HG03432 (cell line): ENCODE data around the gene MED29.
A peak's percentile ranks its signal among the peaks of the same experiment; 100 is the strongest.

ENCODE experiments used
- ATAC-seq: cut with Tn5 transposase; IDR thresholded peaks from one replicate; pipeline ENCODE4 v1.9.1; 2021; ENCODE audit warnings: mild to moderate bottlenecking, moderate library complexity; ENCODE audit not compliant: unreplicated experiment

The MED29 gene

GRCh38 chr19:39390751-39391437, at the start of gene MED29, which contains the start of gene PAF1:
TSS of gene MED29 (plus strand) at chr19:39391378. CDS start at chr19:39391423, 45 bp downstream.
TSS of gene PAF1 (minus strand) at chr19:39391106. CDS start at chr19:39390864, 242 bp downstream.
- peak; percentile 86 for ATAC-seq

- peak; percentile 87 for ATAC-seq
Measured at GRCh38 chr19:39341719-39342604, 49.2 kb upstream of the MED29 start, which contains the start of gene SAMD4B. TSS of gene SAMD4B (plus strand) at chr19:39342421. CDS start at chr19:39356894, 14,473 bp downstream.

- no peak for ATAC-seq
Measured at GRCh38 chr19:39342647-39343305, 48.4 kb upstream of the MED29 start.

- ATAC-seq, result no peak
Measured at GRCh38 chr19:39345956-39346355, 45.2 kb upstream of the MED29 start.

GRCh38 chr19:39347332-39348164, 43.6 kb upstream of the MED29 start:
- ATAC-seq, result no peak

GRCh38 chr19:39349326-39349725, 41.9 kb upstream of the MED29 start:
- no peak for ATAC-seq

GRCh38 chr19:39350156-39350555, 41.0 kb upstream of the MED29 start:
- no peak for ATAC-seq

GRCh38 chr19:39351537-39352064, 39.6 kb upstream of the MED29 start:
- ATAC-seq, result peak; percentile 58

- no peak for ATAC-seq
Measured at GRCh38 chr19:39352381-39353255, 38.6 kb upstream of the MED29 start.

- ATAC-seq, result no peak
Measured at GRCh38 chr19:39355253-39355652, 35.9 kb upstream of the MED29 start.

- ATAC-seq, result no peak
Measured at GRCh38 chr19:39356073-39356472, 35.1 kb upstream of the MED29 start.

- ATAC-seq, result no peak
Measured at GRCh38 chr19:39356647-39357046, 34.5 kb upstream of the MED29 start.

- ATAC-seq, result no peak
Measured at GRCh38 chr19:39359026-39359425, 32.2 kb upstream of the MED29 start.

- ATAC-seq, result no peak
Measured at GRCh38 chr19:39360599-39360998, 30.6 kb upstream of the MED29 start.

GRCh38 chr19:39362682-39363657, 28.2 kb upstream of the MED29 start:
- no peak for ATAC-seq

GRCh38 chr19:39363901-39364457, 27.2 kb upstream of the MED29 start:
- no peak for ATAC-seq

- no peak for ATAC-seq
Measured at GRCh38 chr19:39365531-39365930, 25.6 kb upstream of the MED29 start.

GRCh38 chr19:39369200-39369599, 22.0 kb upstream of the MED29 start:
- ATAC-seq, result no peak
